GM12878 (cell line): ENCODE data around the gene UBAP1L. TPM values are rescaled to one million over a fixed set of nuclear protein-coding genes. Genes with fewer than 3 reads are reported as not detected.
"Not testable (repeated sequence)": the region's sequence is repeated elsewhere in the genome, so short reads cannot be mapped to it uniquely, and the experiment has no call there.

Source experiments
- ATAC-seq: fragments of 200-7000 bp; cut with Tn5 transposase; 3 replicates; pipeline ENCODE4 v1.9.1; 2020; ENCODE audit warnings: mild to moderate bottlenecking, moderate library complexity
- BruUV-seq: library from RNA; stranded (reverse); fragments of 400-500 nt; replicated peaks from 2 replicates; lab custom pipeline; 2021; lab: Mats Ljungman, UMichigan
- CTCF ChIA-PET: fragments of 300-600 bp; sonication (Branson Sonifier 250); formaldehyde crosslinking; extraction: SDS; loops from one replicate; lab custom pipeline; 2021; ENCODE audit warnings: inconsistent platforms; lab: Yijun Ruan, JAX
- POLR2A ChIA-PET: fragments of 350-600 bp; formaldehyde crosslinking; extraction: SDS; loops from one replicate; lab custom pipeline; 2021; ENCODE audit warnings: inconsistent platforms; lab: Charles Lee
- RAD21 ChIA-PET: fragments of 300-600 bp; sonication (Branson Sonifier 250); formaldehyde crosslinking; loops from one replicate; lab custom pipeline; 2023; ENCODE audit warnings: antibody characterized with exemption; ENCODE audit not compliant: unreplicated experiment; lab: Charles Lee
- SMC1A ChIA-PET: fragments of 300-600 bp; sonication (Branson Sonifier 250); formaldehyde crosslinking; loops from one replicate; lab custom pipeline; 2023; ENCODE audit not compliant: unreplicated experiment, uncharacterized antibody; lab: Charles Lee
- DNase-seq: peaks from one replicate; pipeline ENCODE4 v3.0.0-alpha.2; 2011; ENCODE audit warnings: low read depth, low spot score
- FAIRE-seq: peaks from 3 replicates; lab custom pipeline; 2011; peaks lifted over from hg19 to GRCh38; lab: Jason Lieb, UNC
- H2AFZ ChIP-seq: 2 replicates; pipeline ENCODE4 v1.6.0; 2011; ENCODE audit warnings: low read depth, low read length, control low read depth; ENCODE audit not compliant: control insufficient read depth
- H3K27ac ChIP-seq: 2 replicates; pipeline ENCODE4 v1.5.1; 2011; ENCODE audit warnings: control low read depth; ENCODE audit not compliant: control insufficient read depth, insufficient read depth
- H3K27me3 ChIP-seq, 2 experiments: replicated peaks in 1 of 2; 2 replicates each; pipeline versions ENCODE4 v1.6.0 to v1.6.1; 2011; ENCODE audit warnings: low read length in 1 of 2; ENCODE audit not compliant: control insufficient read depth in 2 of 2, insufficient read depth in 2 of 2
- H3K36me3 ChIP-seq, 2 experiments: 2 replicates each; pipeline ENCODE4 v1.5.1; 2011; ENCODE audit warnings: low read length in 1 of 2; ENCODE audit not compliant: control insufficient read depth in 2 of 2, insufficient read depth in 2 of 2
- H3K4me1 ChIP-seq: 2 replicates; pipeline ENCODE4 v1.6.1; 2011; ENCODE audit warnings: mild to moderate bottlenecking, low read length, moderate library complexity, mixed read lengths; ENCODE audit not compliant: control insufficient read depth, insufficient read depth
- H3K4me2 ChIP-seq: 2 replicates; pipeline ENCODE4 v1.6.0; 2011; ENCODE audit warnings: control low read depth; ENCODE audit not compliant: control insufficient read depth, insufficient read depth
- H3K4me3 ChIP-seq: fragments of 200-600 bp; sonication (generic); 2 replicates; pipeline ENCODE4 v1.5.1; 2016
- H3K79me2 ChIP-seq: 2 replicates; pipeline ENCODE4 v1.6.0; 2011; ENCODE audit warnings: low read length; ENCODE audit not compliant: control insufficient read depth, insufficient read depth
- H3K9ac ChIP-seq: 2 replicates; pipeline ENCODE4 v1.8.0; 2011; ENCODE audit warnings: low read length, control low read depth, mixed read lengths; ENCODE audit not compliant: control insufficient read depth, insufficient read depth
- H3K9me3 ChIP-seq: replicated peaks from 3 replicates; pipeline ENCODE4 v1.5.1; 2011; ENCODE audit warnings: mild to moderate bottlenecking, low read length; ENCODE audit not compliant: control insufficient read depth, insufficient read depth
- H4K20me1 ChIP-seq: 2 replicates; pipeline ENCODE4 v1.6.0; 2011; ENCODE audit not compliant: control insufficient read depth, insufficient read depth
- KDM1A ChIP-seq: fragments of 200-600 bp; sonication (generic); IDR thresholded peaks from 2 replicates; pipeline ENCODE4 v1.6.1; 2016; ENCODE audit warnings: borderline replicate concordance
- NBN ChIP-seq: fragments of 450-650 bp; IDR thresholded peaks from 2 replicates; pipeline ENCODE4 v1.6.1; 2016
- PAX5 ChIP-seq: IDR thresholded peaks from 2 replicates; pipeline ENCODE4 v1.6.1; 2011; ENCODE audit warnings: low read depth, low read length, borderline replicate concordance
- SMAD1 ChIP-seq: fragments of 450-650 bp; IDR thresholded peaks from 2 replicates; pipeline ENCODE4 v1.6.1; 2018; ENCODE audit warnings: mild to moderate bottlenecking, low read depth; ENCODE audit not compliant: partially characterized antibody
- STAT1 ChIP-seq: fragments of 450-650 bp; conservative IDR thresholded peaks from 2 replicates; pipeline ENCODE4 v1.6.1; 2014; ENCODE audit warnings: antibody characterized with exemption, mild to moderate bottlenecking
- WGBS: methylation state at CpG from one replicate; pipeline ENCODE4 v1.1.6; 2016; ENCODE audit warnings: low lambda C conversion rate; ENCODE audit not compliant: insufficient replicate concordance, insufficient coverage; ENCODE audit errors: missing lambda C conversion rate; 5-methylcytosine and 5-hydroxymethylcytosine counted together
- in situ Hi-C: fragments of 300-500 bp; cut with MboI; formaldehyde crosslinking; loops from 9 replicates; pipeline ENCODE4 v1.14.3; 2018; ENCODE audit warnings: mixed read lengths
- intact Hi-C: fragments of 100-400 bp; cut with micrococcal nuclease; formaldehyde crosslinking; loops from one replicate; pipeline ENCODE4 v1.14.2; 2022; ENCODE audit not compliant: unreplicated experiment
- polyA plus RNA-seq, 11 experiments: library from polyadenylated mRNA; depleted of rRNA in 4 of 11; unstranded in 6 of 11; stranded (reverse) in 5 of 11; fragments of >200 nt; fragmentation: Nextera tagmentation in 4 of 11; fragmentation: Illumina TruSeq in 1 of 11; extraction: Ambion mirVana in 4 of 11; extraction: Trizol in 1 of 11; gene quantifications; 1 replicate in 1 of 11; 2 replicates in 10 of 11; pipeline versions ENCODE4 v1.2.1 to v1.2.3, GENCODE V29; 2011 to 2016; ENCODE audit warnings: inconsistent platforms in 2 of 11, missing spikeins in 2 of 11, low read depth in 1 of 11
- total RNA-seq, 4 experiments: library from RNA; depleted of rRNA in 3 of 4; stranded (reverse); fragments of >200 nt in 3 of 4; fragmentation: Illumina TruSeq in 1 of 4; extraction: Trizol in 1 of 4; gene quantifications; 2 replicates each; pipeline versions ENCODE4 v1.2.1 to v1.2.3, GENCODE V29; 2013 to 2021
- TF ChIP-seq, protein P1 (sequence below): IDR thresholded peaks from 2 replicates; pipeline ENCODE4 v1.6.1; 2011; ENCODE audit warnings: borderline replicate concordance, low read depth, mild to moderate bottlenecking, moderate library complexity, mixed read lengths, low read length; ENCODE audit not compliant: insufficient read depth; ENCODE audit errors: extremely low read length
- TF ChIP-seq, protein P2 (sequence below): IDR thresholded peaks from 2 replicates; pipeline ENCODE4 v1.6.1; 2011; ENCODE audit warnings: low read depth, mild to moderate bottlenecking, low read length, moderate library complexity, borderline replicate concordance; ENCODE audit errors: extremely low read depth

UBAP1L gene
- total and polyA plus RNA-seq, 10 of the 15 experiments (the other 5 are each of a cell fraction or from before 2014, with no cell fraction given): 0.03 to 2.6 (median 1.0) TPM

DNA sequence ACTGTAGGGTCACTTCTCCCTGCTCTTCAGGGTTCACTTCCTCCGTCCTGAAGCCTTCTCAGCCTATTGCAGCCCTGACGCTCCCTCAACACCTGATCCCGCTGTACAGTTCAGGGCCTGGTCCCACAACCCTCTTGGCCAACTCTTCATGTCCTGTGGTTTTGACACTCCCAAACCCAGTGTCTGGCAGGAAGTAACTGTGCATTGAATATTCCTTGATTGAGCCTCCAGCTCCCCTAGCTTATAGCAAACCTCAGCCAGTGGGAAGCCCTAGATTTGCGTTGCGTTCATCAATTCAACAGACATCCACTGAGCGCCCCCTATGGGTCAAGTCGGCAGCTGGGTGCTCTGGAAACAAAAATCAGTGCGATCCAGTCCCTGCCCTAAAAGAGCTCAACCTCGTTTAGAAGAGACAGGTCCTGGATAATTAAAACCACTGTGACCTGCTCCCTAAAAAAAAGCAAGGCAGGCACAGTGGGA, 13.5 kb downstream of the UBAP1L start (continued):
- no peak for TF ChIP-seq SMAD1
- TF ChIP-seq, protein P1, sequence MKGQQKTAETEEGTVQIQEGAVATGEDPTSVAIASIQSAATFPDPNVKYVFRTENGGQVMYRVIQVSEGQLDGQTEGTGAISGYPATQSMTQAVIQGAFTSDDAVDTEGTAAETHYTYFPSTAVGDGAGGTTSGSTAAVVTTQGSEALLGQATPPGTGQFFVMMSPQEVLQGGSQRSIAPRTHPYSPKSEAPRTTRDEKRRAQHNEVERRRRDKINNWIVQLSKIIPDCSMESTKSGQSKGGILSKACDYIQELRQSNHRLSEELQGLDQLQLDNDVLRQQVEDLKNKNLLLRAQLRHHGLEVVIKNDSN: no peak
- TF ChIP-seq NBN: no peak
- TF ChIP-seq, all 136 proteins: peak for 5

DNA sequence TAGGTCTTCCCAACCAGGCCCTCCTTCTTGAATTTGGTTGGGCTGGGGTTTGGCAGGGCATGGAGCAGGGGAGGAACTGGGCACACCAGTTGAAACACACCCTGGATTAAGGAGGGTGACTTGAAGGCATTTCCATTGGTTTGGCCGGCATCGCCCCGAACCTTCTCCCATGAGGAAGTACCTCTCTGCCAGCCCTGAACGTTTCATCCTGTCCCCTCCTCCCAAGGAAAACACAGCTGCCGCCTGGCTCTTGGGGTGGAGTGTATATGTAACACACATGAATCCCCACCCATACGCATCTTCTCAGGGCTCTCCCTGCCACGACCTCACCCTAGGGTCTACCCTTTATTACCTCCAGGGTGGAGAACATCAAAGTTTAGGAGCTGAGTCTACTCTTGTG, 14.6 kb downstream of the UBAP1L start:
- intact Hi-C loops: no loop called here
- SMC1A ChIA-PET: interaction anchor here (1.1 to 1.3 kb wide), 2 partner anchors 145 to 290 kb away, joined by 3 read pairs; no protein-coding TSS in a partner anchor
- CTCF ChIA-PET: interaction anchor here (1.1 to 2.1 kb wide), 7 partner anchors 14 to 368 kb away, joined by 3 to 18 read pairs (median 10); partner anchors contain the start of gene UBAP1L

DNA sequence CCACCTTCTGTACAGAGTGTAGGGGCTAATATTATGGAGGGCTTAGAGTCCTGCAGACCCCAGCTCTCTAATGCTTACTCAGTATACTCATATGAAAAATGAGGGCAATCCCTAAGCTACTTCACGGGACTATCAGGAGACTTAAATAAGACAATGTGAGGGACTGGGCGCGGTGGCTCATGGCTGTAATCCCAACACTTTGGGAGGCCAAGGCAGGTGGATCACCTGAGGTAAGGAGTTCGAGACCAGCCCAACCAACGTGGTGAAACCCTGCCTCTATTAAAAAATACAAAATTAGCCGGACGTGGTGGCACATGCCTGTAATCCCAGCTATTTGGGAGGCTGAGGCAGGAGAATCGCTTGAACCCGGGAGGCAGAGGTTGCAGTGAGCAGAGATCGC, 15.2 kb downstream of the UBAP1L start:
- FAIRE-seq, POLR2A ChIA-PET, H3K27ac ChIP-seq, H3K9me3 ChIP-seq, H3K4me2 ChIP-seq, SMC1A ChIA-PET, H3K27me3 ChIP-seq, DNase-seq, H4K20me1 ChIP-seq, H2AFZ ChIP-seq, H3K4me3 ChIP-seq, intact Hi-C loops, H3K36me3 ChIP-seq, H3K4me1 ChIP-seq, H3K9ac ChIP-seq, ATAC-seq, in situ Hi-C loops, H3K79me2 ChIP-seq, BruUV-seq: not testable (repeated sequence)
- 97% methylated on average over 10 of the region's 10 CpGs for WGBS
- RAD21 ChIA-PET: interaction anchor here (0.5 kb wide), 2 partner anchors 49 to 1473 kb away, joined by 3 to 4 read pairs; no protein-coding TSS in a partner anchor
- CTCF ChIA-PET: interaction anchor here (1.0 to 2.1 kb wide), 2 partner anchors 44 to 47 kb away, joined by 3 to 18 read pairs; no protein-coding TSS in a partner anchor

More for the DNA sequence above, 14.6 kb downstream of the UBAP1L start:
- Histone ChIP-seq H3K9ac (no peak overlapping the region), H3K27ac (no peak overlapping the region), H2AFZ (no peak overlapping the region), H3K9me3 (no peaks in the 10 kb centered on the region), H4K20me1 (no peaks in the 10 kb centered on the region), H3K36me3 (peaks cover 3 to 10% of the 10 kb centered on the region in 2 experiments; a peak in 3 of 4 replicates), H3K27me3 (no peaks in the 10 kb centered on the region), H3K4me3 (no peak overlapping the region), H3K79me2 (no peaks in the 10 kb centered on the region), H3K4me2 (no peak overlapping the region), H3K4me1 (no peaks in the 10 kb centered on the region)
- no peak for ATAC-seq
- 86% methylated on average over 6 of the region's 7 CpGs for WGBS
- no peak for FAIRE-seq
- in situ Hi-C loops: no loop called here
- DNase-seq: no peak
- TF ChIP-seq STAT1 (no peak), PAX5 (no peak), KDM1A (no peak)
- TF ChIP-seq, protein P1: no peak
- TF ChIP-seq, protein P2, sequence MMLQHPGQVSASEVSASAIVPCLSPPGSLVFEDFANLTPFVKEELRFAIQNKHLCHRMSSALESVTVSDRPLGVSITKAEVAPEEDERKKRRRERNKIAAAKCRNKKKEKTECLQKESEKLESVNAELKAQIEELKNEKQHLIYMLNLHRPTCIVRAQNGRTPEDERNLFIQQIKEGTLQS: no peak
- POLR2A ChIA-PET: no interaction called here
- RAD21 ChIA-PET: interaction anchor here (0.5 kb wide), 1 partner anchor 48 kb away, joined by 4 read pairs; no protein-coding TSS in a partner anchor
- no TSS peak for BruUV-seq
